HG03196 (cell line): ENCODE data around the gene COL28A1.

ENCODE experiments used
- ATAC-seq: cut with Tn5 transposase; IDR thresholded peaks from one replicate; pipeline ENCODE4 v1.9.1; 2021; ENCODE audit not compliant: unreplicated experiment

The COL28A1 gene

GRCh38 chr7:7344583-7344982, 191.1 kb downstream of the COL28A1 start:
- ATAC-seq, result no peak

- no peak for ATAC-seq
These were observed 199.8 kb downstream of the COL28A1 start for GRCh38 chr7:7335909-7336308.

GRCh38 chr7:7335215-7335614, 200.5 kb downstream of the COL28A1 start:
- ATAC-seq, result no peak

GRCh38 chr7:7333610-7334009, 202.1 kb downstream of the COL28A1 start:
- no peak for ATAC-seq

GRCh38 chr7:7331523-7331922, 204.2 kb downstream of the COL28A1 start:
- ATAC-seq, result no peak

- no peak for ATAC-seq
These were observed 204.7 kb downstream of the COL28A1 start for GRCh38 chr7:7330997-7331396.

- ATAC-seq, result no peak
These were observed 206.3 kb downstream of the COL28A1 start for GRCh38 chr7:7329326-7329725.

GRCh38 chr7:7327423-7327822, 208.2 kb downstream of the COL28A1 start:
- no peak for ATAC-seq

GRCh38 chr7:7324698-7325097, 211.0 kb downstream of the COL28A1 start:
- ATAC-seq, result no peak

GRCh38 chr7:7323921-7324320, 211.8 kb downstream of the COL28A1 start:
- ATAC-seq, result no peak

- ATAC-seq, result peak; percentile 65
These were observed 212.3 kb downstream of the COL28A1 start for GRCh38 chr7:7323352-7323751.

GRCh38 chr7:7321681-7322080, 214.0 kb downstream of the COL28A1 start:
- peak; percentile 90 for ATAC-seq

GRCh38 chr7:7318601-7319000, 217.1 kb downstream of the COL28A1 start:
- ATAC-seq, result no peak

GRCh38 chr7:7317850-7318249, 217.8 kb downstream of the COL28A1 start:
- ATAC-seq, result no peak

- ATAC-seq, result no peak
These were observed 219.8 kb downstream of the COL28A1 start for GRCh38 chr7:7315851-7316250.

GRCh38 chr7:7312323-7312722, 223.3 kb downstream of the COL28A1 start:
- no peak for ATAC-seq

- ATAC-seq, result no peak
These were observed 224.7 kb downstream of the COL28A1 start for GRCh38 chr7:7311001-7311400.

- no peak for ATAC-seq
These were observed 226.5 kb downstream of the COL28A1 start for GRCh38 chr7:7309203-7309602.
